ENCODE results near the gene CFAP70. TPM values are rescaled to one million over a fixed set of nuclear protein-coding genes. Genes with fewer than 3 reads are reported as not detected.
"Not testable (repeated sequence)": the region's sequence is repeated elsewhere in the genome, so short reads cannot be mapped to it uniquely, and the experiment has no call there.

CFAP70 gene
- total and polyA plus RNA-seq, 4 donors = 4.7 to 22.6 (median 11.5) TPM

GRCh38 chr10:73357166-73357565 lies 1.5 kb downstream of the CFAP70 start:
- Histone ChIP-seq H3K27ac (ENCODE audit: low read depth, low read length) (no peak overlapping the region), H3K4me3 (ENCODE audit: low read depth, low read length) (no peak overlapping the region), H3K4me1 (ENCODE audit: control insufficient read depth, insufficient read depth, low read length) (peaks cover 5% of the 10 kb centered on the region), H3K27me3 (ENCODE audit: control insufficient read depth, insufficient read depth, low read length) (no peaks in the 10 kb centered on the region), H3K36me3 (ENCODE audit: control insufficient read depth, insufficient read depth, low read length) (no peaks in the 10 kb centered on the region), H3K9me3 (ENCODE audit: control insufficient read depth, insufficient read depth, low read length) (no peaks in the 10 kb centered on the region)
- DNase-seq (ENCODE audit: low read depth in 4 of 6, low spot score in 6 of 6) = peak in 1 of 6 donors; percentile 37
- WGBS (ENCODE audit: insufficient coverage) = no CpG with 5 or more reads among the region's 4 CpGs

- Histone ChIP-seq H3K4me3 (ENCODE audit: low read depth, low read length) (no peak overlapping the region), H3K36me3 (ENCODE audit: control insufficient read depth, insufficient read depth, low read length) (peaks cover 11% of the 10 kb centered on the region), H3K27me3 (ENCODE audit: control insufficient read depth, insufficient read depth, low read length) (no peaks in the 10 kb centered on the region), H3K27ac (ENCODE audit: low read depth, low read length) (no peak overlapping the region), H3K9me3 (ENCODE audit: control insufficient read depth, insufficient read depth, low read length) (no peaks in the 10 kb centered on the region), H3K4me1 (ENCODE audit: control insufficient read depth, insufficient read depth, low read length) (no peaks in the 10 kb centered on the region)
- WGBS (ENCODE audit: insufficient coverage) = 83% methylated on average over 1 of the region's 1 CpG
- no peak for DNase-seq (ENCODE audit: low read depth in 4 of 6, low spot score in 6 of 6)
These were observed 14.4 kb downstream of the CFAP70 start for GRCh38 chr10:73344269-73344668.

GRCh38 chr10:73340121-73340520 lies 18.5 kb downstream of the CFAP70 start:
- H3K27me3 ChIP-seq (ENCODE audit: control insufficient read depth, insufficient read depth, low read length) = no peaks in the 10 kb centered on the region
- no peak overlapping the region for H3K27ac ChIP-seq (ENCODE audit: low read depth, low read length)
- H3K9me3 ChIP-seq (ENCODE audit: control insufficient read depth, insufficient read depth, low read length) = no peaks in the 10 kb centered on the region
- 100% methylated on average over 3 of the region's 3 CpGs for WGBS (ENCODE audit: insufficient coverage)
- no peaks in the 10 kb centered on the region for H3K4me1 ChIP-seq (ENCODE audit: control insufficient read depth, insufficient read depth, low read length)
- DNase-seq (ENCODE audit: low read depth in 4 of 6, low spot score in 6 of 6) = no peak
- H3K4me3 ChIP-seq (ENCODE audit: low read depth, low read length) = no peak overlapping the region
- H3K36me3 ChIP-seq (ENCODE audit: control insufficient read depth, insufficient read depth, low read length) = peaks cover 11% of the 10 kb centered on the region

- Histone ChIP-seq H3K27me3 (ENCODE audit: control insufficient read depth, insufficient read depth, low read length) (no peaks in the 10 kb centered on the region), H3K27ac (ENCODE audit: low read depth, low read length) (no peak overlapping the region), H3K4me1 (ENCODE audit: control insufficient read depth, insufficient read depth, low read length) (no peaks in the 10 kb centered on the region), H3K4me3 (ENCODE audit: low read depth, low read length) (no peak overlapping the region), H3K36me3 (ENCODE audit: control insufficient read depth, insufficient read depth, low read length) (peaks cover 11% of the 10 kb centered on the region), H3K9me3 (ENCODE audit: control insufficient read depth, insufficient read depth, low read length) (no peaks in the 10 kb centered on the region)
- WGBS (ENCODE audit: insufficient coverage) = 92% methylated on average over 7 of the region's 7 CpGs
- DNase-seq (ENCODE audit: low read depth in 4 of 6, low spot score in 6 of 6) = no peak
These were observed 19.2 kb downstream of the CFAP70 start for GRCh38 chr10:73339436-73339835.

- 91% methylated on average over 5 of the region's 8 CpGs for WGBS (ENCODE audit: insufficient coverage)
- DNase-seq (ENCODE audit: low read depth in 4 of 6, low spot score in 6 of 6) = no peak
- Histone ChIP-seq H3K36me3 (ENCODE audit: control insufficient read depth, insufficient read depth, low read length) (peaks cover 11% of the 10 kb centered on the region), H3K4me1 (ENCODE audit: control insufficient read depth, insufficient read depth, low read length) (no peaks in the 10 kb centered on the region), H3K27ac (ENCODE audit: low read depth, low read length) (no peak overlapping the region), H3K27me3 (ENCODE audit: control insufficient read depth, insufficient read depth, low read length) (no peaks in the 10 kb centered on the region), H3K9me3 (ENCODE audit: control insufficient read depth, insufficient read depth, low read length) (no peaks in the 10 kb centered on the region), H3K4me3 (ENCODE audit: low read depth, low read length) (no peak overlapping the region)
These were observed 19.8 kb downstream of the CFAP70 start for GRCh38 chr10:73338801-73339368.

- Histone ChIP-seq H3K4me3 (ENCODE audit: low read depth, low read length) (no peak overlapping the region), H3K36me3 (ENCODE audit: control insufficient read depth, insufficient read depth, low read length) (no peaks in the 10 kb centered on the region), H3K4me1 (ENCODE audit: control insufficient read depth, insufficient read depth, low read length) (no peaks in the 10 kb centered on the region), H3K9me3 (ENCODE audit: control insufficient read depth, insufficient read depth, low read length) (no peaks in the 10 kb centered on the region), H3K27me3 (ENCODE audit: control insufficient read depth, insufficient read depth, low read length) (no peaks in the 10 kb centered on the region), H3K27ac (ENCODE audit: low read depth, low read length) (no peak overlapping the region)
- 83% methylated on average over 1 of the region's 1 CpG for WGBS (ENCODE audit: insufficient coverage)
- DNase-seq (ENCODE audit: low read depth in 4 of 6, low spot score in 6 of 6) = no peak
These were observed 25.5 kb downstream of the CFAP70 start for GRCh38 chr10:73333202-73333601.

- no peaks in the 10 kb centered on the region for H3K9me3 ChIP-seq (ENCODE audit: control insufficient read depth, insufficient read depth, low read length)
- no peak overlapping the region for H3K27ac ChIP-seq (ENCODE audit: low read depth, low read length)
- H3K4me1 ChIP-seq (ENCODE audit: control insufficient read depth, insufficient read depth, low read length) = no peaks in the 10 kb centered on the region
- H3K27me3 ChIP-seq (ENCODE audit: control insufficient read depth, insufficient read depth, low read length) = no peaks in the 10 kb centered on the region
- H3K4me3 ChIP-seq (ENCODE audit: low read depth, low read length) = no peak overlapping the region
- WGBS (ENCODE audit: insufficient coverage) = no CpG with 5 or more reads among the region's 2 CpGs
- no peaks in the 10 kb centered on the region for H3K36me3 ChIP-seq (ENCODE audit: control insufficient read depth, insufficient read depth, low read length)
- no peak for DNase-seq (ENCODE audit: low read depth in 4 of 6, low spot score in 6 of 6)
These were observed 26.3 kb downstream of the CFAP70 start for GRCh38 chr10:73332379-73332778.

- not testable (repeated sequence) for H3K36me3 ChIP-seq (ENCODE audit: control insufficient read depth, insufficient read depth, low read length); H3K4me3 ChIP-seq (ENCODE audit: low read depth, low read length); DNase-seq (ENCODE audit: low read depth in 4 of 6, low spot score in 6 of 6); H3K27ac ChIP-seq (ENCODE audit: low read depth, low read length); H3K27me3 ChIP-seq (ENCODE audit: control insufficient read depth, insufficient read depth, low read length); H3K4me1 ChIP-seq (ENCODE audit: control insufficient read depth, insufficient read depth, low read length); H3K9me3 ChIP-seq (ENCODE audit: control insufficient read depth, insufficient read depth, low read length)
- WGBS (ENCODE audit: insufficient coverage) = no CpG with 5 or more reads among the region's 1 CpG
These were observed 30.1 kb downstream of the CFAP70 start for GRCh38 chr10:73328523-73328922.

- not testable (repeated sequence) for H3K27me3 ChIP-seq (ENCODE audit: control insufficient read depth, insufficient read depth, low read length); H3K4me1 ChIP-seq (ENCODE audit: control insufficient read depth, insufficient read depth, low read length); DNase-seq (ENCODE audit: low read depth in 4 of 6, low spot score in 6 of 6); H3K9me3 ChIP-seq (ENCODE audit: control insufficient read depth, insufficient read depth, low read length); H3K4me3 ChIP-seq (ENCODE audit: low read depth, low read length); H3K27ac ChIP-seq (ENCODE audit: low read depth, low read length); H3K36me3 ChIP-seq (ENCODE audit: control insufficient read depth, insufficient read depth, low read length)
- no CpG with 5 or more reads among the region's 4 CpGs for WGBS (ENCODE audit: insufficient coverage)
These were observed 33.4 kb downstream of the CFAP70 start for GRCh38 chr10:73325290-73325689.

- not testable (repeated sequence) for H3K4me3 ChIP-seq (ENCODE audit: low read depth, low read length)
These were observed 35.1 kb downstream of the CFAP70 start for GRCh38 chr10:73323582-73323981.

More at GRCh38 chr10:73323582-73323981, 35.1 kb downstream of the CFAP70 start:
- WGBS (ENCODE audit: insufficient coverage) = 100% methylated on average over 4 of the region's 5 CpGs
- H3K4me1 ChIP-seq (ENCODE audit: control insufficient read depth, insufficient read depth, low read length); DNase-seq (ENCODE audit: low read depth in 4 of 6, low spot score in 6 of 6); H3K27ac ChIP-seq (ENCODE audit: low read depth, low read length); H3K36me3 ChIP-seq (ENCODE audit: control insufficient read depth, insufficient read depth, low read length); H3K27me3 ChIP-seq (ENCODE audit: control insufficient read depth, insufficient read depth, low read length); H3K9me3 ChIP-seq (ENCODE audit: control insufficient read depth, insufficient read depth, low read length): not testable (repeated sequence)
